ENCODE results near the gene NFATC2.
A peak's percentile ranks its signal among the peaks of the same experiment; 100 is the strongest.

The NFATC2 gene

DNA sequence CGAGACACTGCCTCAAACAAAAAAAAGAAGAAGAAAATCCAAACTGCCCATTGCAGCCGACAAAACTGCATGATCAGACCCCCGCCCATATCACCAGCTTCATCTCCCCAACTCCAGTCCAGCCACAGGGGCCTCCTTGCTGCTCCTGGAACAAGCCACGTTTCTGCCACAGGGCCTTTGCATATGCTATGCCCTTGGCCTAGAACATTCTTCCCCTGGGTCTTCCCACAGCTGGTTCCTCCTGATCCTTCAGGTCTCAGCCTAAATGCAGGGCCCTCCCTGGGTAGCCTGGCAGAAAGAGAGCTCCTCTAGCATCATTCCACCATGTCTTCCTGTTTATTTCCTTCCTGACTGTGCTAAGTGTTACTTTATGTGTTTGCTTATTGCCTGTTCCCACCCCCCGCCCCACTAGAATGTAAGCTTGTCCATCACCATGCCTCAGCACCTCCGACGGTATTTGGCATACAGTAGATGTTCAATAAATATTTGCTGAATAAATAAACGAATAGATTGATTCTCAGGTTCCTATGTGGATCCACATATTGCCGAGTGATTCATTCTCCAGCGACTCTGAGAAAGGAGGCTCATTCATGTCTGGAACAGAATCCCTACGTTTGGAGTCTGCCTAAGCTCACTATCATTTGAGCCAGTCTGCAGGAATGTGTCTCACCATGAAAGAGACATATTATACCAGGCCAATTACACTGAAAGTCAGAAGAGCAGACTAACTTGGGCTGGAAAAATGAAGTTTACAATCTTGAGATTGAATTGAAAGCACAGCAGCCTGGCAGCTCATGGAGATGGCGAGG, 56.1 kb downstream of the NFATC2 start:
- Histone ChIP-seq H3F3A (ENCODE audit: insufficient read depth, low read length) (no peaks in the 10 kb centered on the region), H3K36me3 (ENCODE audit: insufficient read depth, low read length) (peaks cover 49% of the 10 kb centered on the region), H2AFZ (ENCODE audit: low read length) (no peak overlapping the region), H3K9me3 (ENCODE audit: low read length) (no peaks in the 10 kb centered on the region), H3K4me1 (ENCODE audit: insufficient read depth, low read length, severe bottlenecking) (peaks cover 72% of the 10 kb centered on the region), H3K9ac (ENCODE audit: low read length) (no peak overlapping the region), H3K79me2 (ENCODE audit: insufficient read depth, low read length) (no peaks in the 10 kb centered on the region), H3K4me2 (ENCODE audit: low read length) (no peak overlapping the region), H3K9me2 (ENCODE audit: low read depth, low read length) (no peaks in the 10 kb centered on the region), H3K4me3 (ENCODE audit: low read depth, low read length, poor library complexity, severe bottlenecking) (no peak overlapping the region), H3K27me3 (ENCODE audit: insufficient read depth, low read length) (no peaks in the 10 kb centered on the region), H4K20me1 (ENCODE audit: insufficient read depth, low read length) (no peaks in the 10 kb centered on the region), H3K27ac (ENCODE audit: low read depth, low read length, poor library complexity, severe bottlenecking) (peak overlapping the region; percentile 80)
- TF ChIP-seq EZH2 (IDR thresholded peaks at IDR 0.05; ENCODE audit: borderline replicate concordance, low read length) (no peak), CTCF (IDR thresholded peaks at IDR 0.05; ENCODE audit: low read length) (no peak)

- H3K9me2 ChIP-seq (ENCODE audit: low read depth, low read length), result no peaks in the 10 kb centered on the region
- no peaks in the 10 kb centered on the region for H3K9me3 ChIP-seq (ENCODE audit: low read length)
- no peak overlapping the region for H2AFZ ChIP-seq (ENCODE audit: low read length)
- no peak for TF ChIP-seq EZH2 (IDR thresholded peaks at IDR 0.05; ENCODE audit: borderline replicate concordance, low read length)
- no peak for TF ChIP-seq CTCF (IDR thresholded peaks at IDR 0.05; ENCODE audit: low read length)
- H3K27me3 ChIP-seq (ENCODE audit: insufficient read depth, low read length), result no peaks in the 10 kb centered on the region
- peak overlapping the region; percentile 80 for H3K27ac ChIP-seq (ENCODE audit: low read depth, low read length, poor library complexity, severe bottlenecking)
- H3K4me3 ChIP-seq (ENCODE audit: low read depth, low read length, poor library complexity, severe bottlenecking), result no peak overlapping the region
- H3K36me3 ChIP-seq (ENCODE audit: insufficient read depth, low read length), result peaks cover 37% of the 10 kb centered on the region
- H4K20me1 ChIP-seq (ENCODE audit: insufficient read depth, low read length), result no peaks in the 10 kb centered on the region
- H3F3A ChIP-seq (ENCODE audit: insufficient read depth, low read length), result no peaks in the 10 kb centered on the region
- H3K4me1 ChIP-seq (ENCODE audit: insufficient read depth, low read length, severe bottlenecking), result peaks cover 77% of the 10 kb centered on the region
- peak overlapping the region; percentile 40 for H3K4me2 ChIP-seq (ENCODE audit: low read length)
- H3K9ac ChIP-seq (ENCODE audit: low read length), result peak overlapping the region; percentile 26
- H3K79me2 ChIP-seq (ENCODE audit: insufficient read depth, low read length), result no peaks in the 10 kb centered on the region
Observed at GRCh38 chr20:51484831-51485230, 57.7 kb downstream of the NFATC2 start.

DNA sequence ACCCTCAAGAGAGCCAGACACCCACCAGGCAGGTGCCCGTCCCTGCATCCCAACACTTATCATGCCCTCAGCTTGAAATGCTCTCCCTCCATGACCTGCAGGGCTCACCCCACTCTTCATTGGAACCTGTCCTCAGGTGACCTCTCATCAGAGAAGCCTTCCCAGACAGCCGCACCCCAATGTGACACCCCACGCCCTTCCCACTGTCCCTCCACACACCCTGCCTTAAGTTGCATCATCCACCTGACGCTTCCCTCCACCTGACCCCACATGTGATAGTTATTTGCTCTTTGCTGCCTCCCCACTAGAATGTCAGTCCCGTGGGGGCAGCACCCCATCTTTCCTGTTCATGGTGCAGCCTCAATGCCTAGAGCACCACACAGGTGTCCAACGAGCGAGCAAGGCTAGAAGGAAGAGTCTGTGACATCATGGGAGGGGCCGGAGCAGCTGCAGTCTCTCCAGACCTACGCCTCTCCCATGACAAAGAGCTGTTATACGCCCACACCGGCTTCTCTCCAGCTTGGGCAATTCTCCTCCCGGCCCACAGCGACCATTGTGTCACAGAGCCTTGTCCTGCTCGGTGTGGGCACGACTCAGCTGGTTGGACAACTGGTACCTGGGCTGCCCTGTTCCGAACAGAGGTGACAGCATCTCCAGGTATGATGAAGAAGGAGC, 58.2 kb downstream of the NFATC2 start:
- Histone ChIP-seq H3K9me2 (ENCODE audit: low read depth, low read length) (no peaks in the 10 kb centered on the region), H3K79me2 (ENCODE audit: insufficient read depth, low read length) (no peaks in the 10 kb centered on the region), H3K4me2 (ENCODE audit: low read length) (peak overlapping the region; percentile 40), H3K27me3 (ENCODE audit: insufficient read depth, low read length) (no peaks in the 10 kb centered on the region), H3K9ac (ENCODE audit: low read length) (peak overlapping the region; percentile 26), H3K4me3 (ENCODE audit: low read depth, low read length, poor library complexity, severe bottlenecking) (no peak overlapping the region), H3F3A (ENCODE audit: insufficient read depth, low read length) (no peaks in the 10 kb centered on the region), H3K27ac (ENCODE audit: low read depth, low read length, poor library complexity, severe bottlenecking) (peak overlapping the region; percentile 80), H3K9me3 (ENCODE audit: low read length) (no peaks in the 10 kb centered on the region), H3K36me3 (ENCODE audit: insufficient read depth, low read length) (peaks cover 36% of the 10 kb centered on the region), H2AFZ (ENCODE audit: low read length) (no peak overlapping the region), H3K4me1 (ENCODE audit: insufficient read depth, low read length, severe bottlenecking) (peaks cover 77% of the 10 kb centered on the region), H4K20me1 (ENCODE audit: insufficient read depth, low read length) (no peaks in the 10 kb centered on the region)
- TF ChIP-seq CTCF (IDR thresholded peaks at IDR 0.05; ENCODE audit: low read length) (no peak), EZH2 (IDR thresholded peaks at IDR 0.05; ENCODE audit: borderline replicate concordance, low read length) (no peak)
